ENCODE measurements around the gene TLX2. TPM values are rescaled to one million over a fixed set of nuclear protein-coding genes. Genes with fewer than 3 reads are reported as not detected.

Gene TLX2
- total RNA-seq, 1 experiment from 2014 or later: not detected

DNA sequence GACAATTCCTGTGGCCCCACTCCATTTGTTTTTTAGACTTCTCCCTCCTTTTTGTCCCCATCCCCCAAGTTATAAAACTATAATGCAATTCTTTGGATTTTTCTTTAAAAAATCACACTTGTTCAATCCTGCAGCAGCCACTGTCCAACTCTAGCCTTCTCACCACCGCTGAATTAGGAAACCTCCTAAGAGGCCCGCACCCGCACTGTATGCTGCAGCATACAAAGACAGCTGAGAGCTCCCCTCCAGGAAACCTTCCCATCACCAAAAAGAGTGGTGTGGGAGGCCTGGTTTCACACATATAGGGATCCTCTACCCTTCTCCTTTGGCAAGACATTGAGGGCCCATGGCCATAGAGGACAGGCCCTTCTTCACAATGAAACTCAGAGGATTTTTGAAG lies 9.7 kb upstream of the TLX2 start:
- Histone ChIP-seq H3K36me3 (ENCODE audit: insufficient read depth, low read length, poor library complexity, severe bottlenecking) (peaks cover 14% of the 10 kb centered on the region), H3K4me3 (ENCODE audit: low read depth, low read length, poor library complexity, severe bottlenecking) (no peak overlapping the region), H3K9me3 (ENCODE audit: low read depth, low read length, poor library complexity, severe bottlenecking) (no peaks in the 10 kb centered on the region), H3K27me3 (replicated peaks; ENCODE audit: insufficient read depth, low read depth, low read length, poor library complexity) (peaks cover 9% of the 10 kb centered on the region), H3K27ac (ENCODE audit: low read depth, low read length, poor library complexity, severe bottlenecking) (no peak overlapping the region), H3K4me1 (ENCODE audit: insufficient read depth, low read length, poor library complexity, severe bottlenecking) (peaks cover 13% of the 10 kb centered on the region)
- no TSS peak for BruUV-seq (replicated peaks)
- TF ChIP-seq, protein P1, sequence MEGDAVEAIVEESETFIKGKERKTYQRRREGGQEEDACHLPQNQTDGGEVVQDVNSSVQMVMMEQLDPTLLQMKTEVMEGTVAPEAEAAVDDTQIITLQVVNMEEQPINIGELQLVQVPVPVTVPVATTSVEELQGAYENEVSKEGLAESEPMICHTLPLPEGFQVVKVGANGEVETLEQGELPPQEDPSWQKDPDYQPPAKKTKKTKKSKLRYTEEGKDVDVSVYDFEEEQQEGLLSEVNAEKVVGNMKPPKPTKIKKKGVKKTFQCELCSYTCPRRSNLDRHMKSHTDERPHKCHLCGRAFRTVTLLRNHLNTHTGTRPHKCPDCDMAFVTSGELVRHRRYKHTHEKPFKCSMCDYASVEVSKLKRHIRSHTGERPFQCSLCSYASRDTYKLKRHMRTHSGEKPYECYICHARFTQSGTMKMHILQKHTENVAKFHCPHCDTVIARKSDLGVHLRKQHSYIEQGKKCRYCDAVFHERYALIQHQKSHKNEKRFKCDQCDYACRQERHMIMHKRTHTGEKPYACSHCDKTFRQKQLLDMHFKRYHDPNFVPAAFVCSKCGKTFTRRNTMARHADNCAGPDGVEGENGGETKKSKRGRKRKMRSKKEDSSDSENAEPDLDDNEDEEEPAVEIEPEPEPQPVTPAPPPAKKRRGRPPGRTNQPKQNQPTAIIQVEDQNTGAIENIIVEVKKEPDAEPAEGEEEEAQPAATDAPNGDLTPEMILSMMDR (conservative IDR thresholded peaks at IDR 0.05; ENCODE audit: low read depth, low read length): no peak
- no peak for TF ChIP-seq EZH2 (IDR thresholded peaks at IDR 0.05; ENCODE audit: borderline replicate concordance, low read depth, low read length, poor library complexity, severe bottlenecking)
- ChIA-PET CTCF (no interaction called here), POLR2A (ENCODE audit: low non-redundant PET) (no interaction called here)
- no peak for DNase-seq (ENCODE audit: low spot score)
- intact Hi-C loops (cut with micrococcal nuclease; ENCODE audit: unreplicated experiment): no loop called here

DNA sequence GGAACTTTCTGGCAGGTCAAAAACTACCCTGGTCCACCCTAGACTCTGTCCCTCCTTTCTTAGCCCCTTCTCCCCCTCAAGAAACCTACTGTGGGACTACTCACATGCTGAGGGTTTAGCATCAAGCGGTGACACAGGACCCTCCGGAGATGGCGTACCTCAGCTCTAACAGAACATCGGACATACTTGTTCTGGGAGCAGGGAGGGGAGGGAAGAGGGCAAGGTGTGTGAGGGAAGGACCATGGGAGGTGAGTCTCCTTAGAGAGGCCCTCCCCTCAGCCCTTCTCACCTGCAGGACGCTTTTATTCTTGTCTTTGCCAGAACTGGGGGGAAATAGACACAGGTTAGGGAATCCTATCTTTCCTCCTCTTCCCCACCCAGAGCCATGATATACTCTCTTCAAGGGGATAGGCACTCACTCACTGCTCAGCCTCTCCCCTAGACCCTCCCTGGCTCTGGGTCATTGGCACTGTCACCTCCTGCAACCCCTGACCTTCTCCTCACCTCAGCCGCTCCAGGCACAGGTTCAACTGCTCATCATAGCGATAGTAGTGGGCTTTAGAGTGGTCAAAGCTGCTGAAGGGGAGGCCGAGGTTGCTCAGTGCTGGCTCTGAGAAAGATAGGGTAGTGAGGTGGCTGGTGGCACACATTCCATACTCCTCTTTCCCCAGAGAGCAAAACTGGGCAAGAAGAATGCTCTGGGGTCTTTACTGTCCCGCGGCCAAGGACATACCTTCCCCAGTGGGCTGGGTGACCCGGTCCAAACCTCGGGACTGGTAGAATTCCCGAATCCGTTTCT lies 8.6 kb upstream of the TLX2 start:
- intact Hi-C loops (cut with micrococcal nuclease; ENCODE audit: unreplicated experiment): loop anchor here (2.0 kb wide), 1 partner anchor 23 kb away; the partner anchor contains the start of genes AUP1 and HTRA2
- H3K4me3 ChIP-seq (ENCODE audit: low read depth, low read length, poor library complexity, severe bottlenecking): peak overlapping the region; percentile 0
- POLR2A ChIA-PET (ENCODE audit: low non-redundant PET): no interaction called here

DNA sequence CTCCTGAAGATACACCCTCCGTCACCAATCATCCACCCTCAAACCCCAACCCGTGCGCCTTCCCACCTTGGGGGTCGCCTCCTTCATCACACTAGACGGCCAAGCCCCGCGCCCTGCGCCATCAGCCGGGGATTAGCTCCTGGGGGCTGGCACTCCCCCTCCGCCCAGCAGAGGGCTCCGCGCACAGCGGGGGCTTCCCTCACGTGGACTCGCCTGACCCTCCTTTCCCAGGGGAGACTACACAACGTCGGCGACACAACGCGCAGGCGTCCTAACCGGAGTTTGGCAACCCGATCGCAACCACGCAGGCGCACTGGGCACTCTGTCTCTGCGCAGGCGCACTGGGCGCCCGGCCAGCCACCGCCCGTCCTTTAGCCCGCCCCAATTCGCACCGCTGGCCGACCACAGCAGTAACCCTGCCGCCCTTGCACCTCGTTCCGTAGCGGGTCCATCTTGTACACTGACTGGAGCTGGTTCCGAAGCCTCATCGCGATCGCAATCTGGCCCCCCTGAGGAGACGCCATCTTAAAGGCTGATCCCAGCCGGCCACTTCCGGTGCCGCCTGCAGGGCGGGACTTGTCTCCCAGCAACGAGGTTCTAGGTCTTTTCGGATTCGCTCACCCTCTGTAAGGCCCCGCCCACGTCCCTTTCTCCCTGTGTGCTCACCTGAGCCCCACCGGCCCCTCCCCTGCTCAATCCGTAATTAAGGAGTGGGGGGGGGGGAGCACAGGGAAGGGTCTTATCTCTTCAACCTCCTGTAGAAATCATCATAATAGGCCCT lies 6.9 kb upstream of the TLX2 start, which contains the start of gene PCGF1:
TSS of gene PCGF1 (minus strand) at position 551 of the 781 bp plus-strand sequence. CDS start at position 524, 27 bp downstream.
- H3K27ac ChIP-seq (ENCODE audit: low read depth, low read length, poor library complexity, severe bottlenecking): peak within 1 kb of the TSS; percentile 97
- no peaks in the 10 kb centered on the region for H3K9me3 ChIP-seq (ENCODE audit: low read depth, low read length, poor library complexity, severe bottlenecking)
- H3K4me3 ChIP-seq (ENCODE audit: low read depth, low read length, poor library complexity, severe bottlenecking): peak within 1 kb of the TSS; percentile 63
- CTCF ChIA-PET: interaction anchor here (0.6 to 1.1 kb wide), 2 partner anchors 24 to 25 kb away, joined by 3 read pairs; partner anchors contain the start of genes CCDC142 and TTC31
- no peaks in the 10 kb centered on the region for H3K27me3 ChIP-seq (replicated peaks; ENCODE audit: insufficient read depth, low read depth, low read length, poor library complexity)
- intact Hi-C loops (cut with micrococcal nuclease; ENCODE audit: unreplicated experiment): loop anchor here (2.0 kb wide), 1 partner anchor 21 kb away; the partner anchor contains the start of genes AUP1 and HTRA2
- TF ChIP-seq, protein P1 (conservative IDR thresholded peaks at IDR 0.05; ENCODE audit: low read depth, low read length): peak; percentile 72
- TF ChIP-seq EZH2 (IDR thresholded peaks at IDR 0.05; ENCODE audit: borderline replicate concordance, low read depth, low read length, poor library complexity, severe bottlenecking): no peak
- no TSS peak for BruUV-seq (replicated peaks)
- DNase-seq (ENCODE audit: low spot score): peak; percentile 99
- peaks cover 13% of the 10 kb centered on the region for H3K4me1 ChIP-seq (ENCODE audit: insufficient read depth, low read length, poor library complexity, severe bottlenecking)
- H3K36me3 ChIP-seq (ENCODE audit: insufficient read depth, low read length, poor library complexity, severe bottlenecking): peaks cover 14% of the 10 kb centered on the region
- POLR2A ChIA-PET (ENCODE audit: low non-redundant PET): interaction anchor here (0.6 to 0.8 kb wide), 2 partner anchors 25 to 41 kb away, joined by 4 to 13 read pairs; partner anchors contain the start of genes CCDC142 and TTC31

More for the DNA sequence above, 8.6 kb upstream of the TLX2 start:
- DNase-seq (ENCODE audit: low spot score): no peak
- no TSS peak for BruUV-seq (replicated peaks)
- Histone ChIP-seq H3K27ac (ENCODE audit: low read depth, low read length, poor library complexity, severe bottlenecking) (no peak overlapping the region), H3K4me1 (ENCODE audit: insufficient read depth, low read length, poor library complexity, severe bottlenecking) (peaks cover 13% of the 10 kb centered on the region), H3K9me3 (ENCODE audit: low read depth, low read length, poor library complexity, severe bottlenecking) (no peaks in the 10 kb centered on the region), H3K27me3 (replicated peaks; ENCODE audit: insufficient read depth, low read depth, low read length, poor library complexity) (no peaks in the 10 kb centered on the region), H3K36me3 (ENCODE audit: insufficient read depth, low read length, poor library complexity, severe bottlenecking) (peaks cover 14% of the 10 kb centered on the region)
- CTCF ChIA-PET: no interaction called here
- TF ChIP-seq, protein P1 (conservative IDR thresholded peaks at IDR 0.05; ENCODE audit: low read depth, low read length): no peak
- no peak for TF ChIP-seq EZH2 (IDR thresholded peaks at IDR 0.05; ENCODE audit: borderline replicate concordance, low read depth, low read length, poor library complexity, severe bottlenecking)
